Activated CD4-positive, alpha-beta memory T cell treated with anti-CD3 and anti-CD28 coated beads, Interleukin-2, amount 10 ng/mL, durations not matched to agents 7 days and 5 days (primary cell): ENCODE results near the gene IKZF5. TPM values are rescaled to one million over a fixed set of nuclear protein-coding genes. Genes with fewer than 3 reads are reported as not detected.

Experiments
- CTCF ChIA-PET: fragments of 350-600 bp; sonication (Branson Sonifier 250); formaldehyde crosslinking; loops from one replicate; lab custom pipeline; 2021; ENCODE audit warnings: antibody characterized with exemption, inconsistent platforms; lab: Charles Lee
- POLR2A ChIA-PET: fragments of 350-600 bp; sonication (Branson Sonifier 250); formaldehyde crosslinking; loops from one replicate; lab custom pipeline; 2021; ENCODE audit warnings: antibody characterized with exemption; lab: Charles Lee
- DNase-seq: peaks from one replicate; pipeline ENCODE4 v3.0.0-alpha.2; 2020
- H3K27ac Mint-ChIP-seq: one replicate; pipeline ENCODE4 v1.8.0; 2021; ENCODE audit warnings: mild to moderate bottlenecking, mixed read lengths
- H3K27me3 Mint-ChIP-seq: one replicate; pipeline ENCODE4 v1.8.0; 2021; ENCODE audit warnings: mixed read lengths
- H3K36me3 Mint-ChIP-seq: one replicate; pipeline ENCODE4 v1.8.0; 2021; ENCODE audit warnings: low read depth, mixed read lengths
- H3K4me1 Mint-ChIP-seq: one replicate; pipeline ENCODE4 v1.8.0; 2021; ENCODE audit warnings: mixed read lengths
- H3K4me3 Mint-ChIP-seq: one replicate; pipeline ENCODE4 v1.8.0; 2021; ENCODE audit warnings: mild to moderate bottlenecking, mixed read lengths
- H3K9me3 Mint-ChIP-seq: one replicate; pipeline ENCODE4 v1.8.0; 2021; ENCODE audit warnings: mixed read lengths
- total RNA-seq, 2 experiments: library from RNA; stranded (reverse); gene quantifications; one replicate each; pipeline ENCODE4 v1.2.3, GENCODE V29; 2021

The IKZF5 gene
- total RNA-seq, 2 experiments from 2014 or later, result 16.6 to 18.5 TPM

- Mint-ChIP-seq H3K27me3 (no peaks in the 10 kb centered on the region), H3K36me3 (no peaks in the 10 kb centered on the region), H3K27ac (no peak overlapping the region), H3K9me3 (no peaks in the 10 kb centered on the region), H3K4me1 (peaks cover 13% of the 10 kb centered on the region), H3K4me3 (no peak overlapping the region)
- DNase-seq, result no peak
- POLR2A ChIA-PET, result no interaction called here
- CTCF ChIA-PET, result no interaction called here
These were observed 19.3 kb upstream of the IKZF5 start for GRCh38 chr10:123027861-123028260.

GRCh38 chr10:123026302-123026701 lies 17.7 kb upstream of the IKZF5 start:
- POLR2A ChIA-PET, result no interaction called here

GRCh38 chr10:123024540-123024939 lies 15.9 kb upstream of the IKZF5 start:
- no peaks in the 10 kb centered on the region for H3K27me3 Mint-ChIP-seq
- no peaks in the 10 kb centered on the region for H3K9me3 Mint-ChIP-seq
- ChIA-PET CTCF (interaction anchor here (1.8 kb wide), 1 partner anchor 18 kb away, joined by 6 read pairs; no protein-coding TSS in a partner anchor), POLR2A (interaction anchor here (3.3 kb wide), 1 partner anchor 15 kb away, joined by 11 read pairs; the partner anchor contains the start of genes ACADSB and IKZF5)
- no peak overlapping the region for H3K4me3 Mint-ChIP-seq
- no peak for DNase-seq
- H3K36me3 Mint-ChIP-seq, result no peaks in the 10 kb centered on the region
- no peak overlapping the region for H3K27ac Mint-ChIP-seq
- peaks cover 13% of the 10 kb centered on the region for H3K4me1 Mint-ChIP-seq

More at GRCh38 chr10:123026302-123026701, 17.7 kb upstream of the IKZF5 start:
- Mint-ChIP-seq H3K36me3 (no peaks in the 10 kb centered on the region), H3K27me3 (no peaks in the 10 kb centered on the region), H3K27ac (no peak overlapping the region), H3K4me3 (no peak overlapping the region), H3K9me3 (no peaks in the 10 kb centered on the region), H3K4me1 (peaks cover 13% of the 10 kb centered on the region)
- CTCF ChIA-PET, result no interaction called here
- no peak for DNase-seq

- Mint-ChIP-seq H3K27me3 (no peaks in the 10 kb centered on the region), H3K4me3 (no peak overlapping the region), H3K4me1 (peaks cover 13% of the 10 kb centered on the region), H3K27ac (no peak overlapping the region), H3K9me3 (no peaks in the 10 kb centered on the region), H3K36me3 (no peaks in the 10 kb centered on the region)
- ChIA-PET CTCF (interaction anchor here (1.0 to 2.5 kb wide), 7 partner anchors 8 to 539 kb away, joined by 3 to 16 read pairs (median 5); no protein-coding TSS in a partner anchor), POLR2A (no interaction called here)
- no peak for DNase-seq
These were observed 12.9 kb upstream of the IKZF5 start for GRCh38 chr10:123021517-123021916.

GRCh38 chr10:123019941-123020703 lies 11.5 kb upstream of the IKZF5 start:
- no peak overlapping the region for H3K27ac Mint-ChIP-seq
- ChIA-PET POLR2A (no interaction called here), CTCF (interaction anchor here (1.2 to 2.2 kb wide), 4 partner anchors 9 to 540 kb away, joined by 3 to 16 read pairs (median 3); no protein-coding TSS in a partner anchor)
- no peaks in the 10 kb centered on the region for H3K9me3 Mint-ChIP-seq
- H3K27me3 Mint-ChIP-seq, result no peaks in the 10 kb centered on the region
- no peak overlapping the region for H3K4me3 Mint-ChIP-seq
- no peaks in the 10 kb centered on the region for H3K36me3 Mint-ChIP-seq
- no peak for DNase-seq
- H3K4me1 Mint-ChIP-seq, result peaks cover 12% of the 10 kb centered on the region

GRCh38 chr10:123019264-123019663 lies 10.7 kb upstream of the IKZF5 start:
- H3K36me3 Mint-ChIP-seq, result no peaks in the 10 kb centered on the region
- ChIA-PET POLR2A (no interaction called here), CTCF (interaction anchor here (0.6 to 1.3 kb wide), 2 partner anchors 10 to 554 kb away, joined by 3 read pairs; no protein-coding TSS in a partner anchor)
- no peak overlapping the region for H3K27ac Mint-ChIP-seq
- peaks cover 4% of the 10 kb centered on the region for H3K4me1 Mint-ChIP-seq
- DNase-seq, result no peak
- H3K4me3 Mint-ChIP-seq, result no peak overlapping the region
- H3K9me3 Mint-ChIP-seq, result no peaks in the 10 kb centered on the region
- no peaks in the 10 kb centered on the region for H3K27me3 Mint-ChIP-seq

- CTCF ChIA-PET, result interaction anchor here (0.6 kb wide), 1 partner anchor 12 kb away, joined by 6 read pairs; no protein-coding TSS in a partner anchor
These were observed 9.9 kb upstream of the IKZF5 start for GRCh38 chr10:123018531-123018930.

GRCh38 chr10:123017421-123018165 lies 9.0 kb upstream of the IKZF5 start:
- no peaks in the 10 kb centered on the region for H3K9me3 Mint-ChIP-seq
- no peak overlapping the region for H3K27ac Mint-ChIP-seq
- H3K4me3 Mint-ChIP-seq, result no peak overlapping the region
- no peaks in the 10 kb centered on the region for H3K27me3 Mint-ChIP-seq
- POLR2A ChIA-PET, result interaction anchor here (1.2 kb wide), 1 partner anchor 37 kb away, joined by 3 read pairs; the partner anchor contains the start of gene PSTK
- DNase-seq, result no peak
- no peaks in the 10 kb centered on the region for H3K4me1 Mint-ChIP-seq
- H3K36me3 Mint-ChIP-seq, result peaks cover 2% of the 10 kb centered on the region
- CTCF ChIA-PET, result interaction anchor here (2.4 kb wide), 1 partner anchor 26 kb away, joined by 8 read pairs; no protein-coding TSS in a partner anchor

More at GRCh38 chr10:123018531-123018930, 9.9 kb upstream of the IKZF5 start:
- no peak overlapping the region for H3K4me3 Mint-ChIP-seq
- no peaks in the 10 kb centered on the region for H3K9me3 Mint-ChIP-seq
- H3K4me1 Mint-ChIP-seq, result no peaks in the 10 kb centered on the region
- DNase-seq, result no peak
- H3K36me3 Mint-ChIP-seq, result no peaks in the 10 kb centered on the region
- POLR2A ChIA-PET, result no interaction called here
- no peaks in the 10 kb centered on the region for H3K27me3 Mint-ChIP-seq
- H3K27ac Mint-ChIP-seq, result no peak overlapping the region

GRCh38 chr10:123016228-123016627 lies 7.6 kb upstream of the IKZF5 start:
- Mint-ChIP-seq H3K27ac (no peak overlapping the region), H3K27me3 (no peaks in the 10 kb centered on the region), H3K9me3 (no peaks in the 10 kb centered on the region), H3K4me1 (no peaks in the 10 kb centered on the region), H3K4me3 (no peak overlapping the region), H3K36me3 (peaks cover 9% of the 10 kb centered on the region)
- POLR2A ChIA-PET, result no interaction called here
- no peak for DNase-seq
- CTCF ChIA-PET, result interaction anchor here (2.4 kb wide), 1 partner anchor 27 kb away, joined by 8 read pairs; no protein-coding TSS in a partner anchor

GRCh38 chr10:123014772-123015171 lies 6.2 kb upstream of the IKZF5 start:
- H3K27ac Mint-ChIP-seq, result no peak overlapping the region
- ChIA-PET CTCF (no interaction called here), POLR2A (no interaction called here)
- peaks cover 9% of the 10 kb centered on the region for H3K36me3 Mint-ChIP-seq
- peaks cover 11% of the 10 kb centered on the region for H3K4me1 Mint-ChIP-seq
- no peaks in the 10 kb centered on the region for H3K27me3 Mint-ChIP-seq
- H3K4me3 Mint-ChIP-seq, result no peak overlapping the region
- H3K9me3 Mint-ChIP-seq, result no peaks in the 10 kb centered on the region
- DNase-seq, result no peak

- no peaks in the 10 kb centered on the region for H3K9me3 Mint-ChIP-seq
- DNase-seq, result no peak
- ChIA-PET CTCF (interaction anchor here (1.4 kb wide), 1 partner anchor 9 kb away, joined by 9 read pairs; no protein-coding TSS in a partner anchor), POLR2A (no interaction called here)
- no peak overlapping the region for H3K4me3 Mint-ChIP-seq
- no peak overlapping the region for H3K27ac Mint-ChIP-seq
- H3K4me1 Mint-ChIP-seq, result peaks cover 17% of the 10 kb centered on the region
- no peaks in the 10 kb centered on the region for H3K27me3 Mint-ChIP-seq
- peaks cover 9% of the 10 kb centered on the region for H3K36me3 Mint-ChIP-seq
These were observed 5.1 kb upstream of the IKZF5 start for GRCh38 chr10:123013456-123014419.

GRCh38 chr10:123011987-123012386 lies 3.4 kb upstream of the IKZF5 start:
- ChIA-PET CTCF (interaction anchor here (1.4 kb wide), 1 partner anchor 10 kb away, joined by 9 read pairs; no protein-coding TSS in a partner anchor), POLR2A (no interaction called here)
- Mint-ChIP-seq H3K9me3 (no peaks in the 10 kb centered on the region), H3K27me3 (no peaks in the 10 kb centered on the region), H3K4me3 (no peak overlapping the region), H3K4me1 (peaks cover 29% of the 10 kb centered on the region), H3K36me3 (peaks cover 11% of the 10 kb centered on the region), H3K27ac (no peak overlapping the region)
- DNase-seq, result no peak
